ENCODE data around the gene SNRPA1. TPM values are rescaled to one million over a fixed set of nuclear protein-coding genes. Genes with fewer than 3 reads are reported as not detected.
"Not testable (repeated sequence)": the region's sequence is repeated elsewhere in the genome, so short reads cannot be mapped to it uniquely, and the experiment has no call there.

Gene SNRPA1
- polyA plus RNA-seq (2013, experiment 1 of 2; ENCODE audit: insufficient read length) = 58.5 TPM
- polyA plus RNA-seq (2013, experiment 2 of 2; ENCODE audit: insufficient read length) = 56.8 TPM

- DNase-seq = peak; percentile 96
Observed at GRCh38 chr15:101294731-101295606, at the start of gene SNRPA1. SNRPA1 (minus strand) TSS chr15:101295248; CDS start chr15:101295178, 70 bp downstream.

- DNase-seq = no peak
Observed at GRCh38 chr15:101342056-101342455, 47.0 kb upstream of the SNRPA1 start.

- no peak for DNase-seq
Observed at GRCh38 chr15:101338502-101339057, 43.5 kb upstream of the SNRPA1 start.

- no peak for DNase-seq
Observed at GRCh38 chr15:101337976-101338375, 42.9 kb upstream of the SNRPA1 start.

GRCh38 chr15:101333907-101334789 lies 39.1 kb upstream of the SNRPA1 start:
- not testable (repeated sequence) for DNase-seq

GRCh38 chr15:101332061-101332467 lies 37.0 kb upstream of the SNRPA1 start:
- DNase-seq = no peak

- DNase-seq = no peak
Observed at GRCh38 chr15:101329867-101330380, 34.9 kb upstream of the SNRPA1 start.

GRCh38 chr15:101329309-101329863 lies 34.3 kb upstream of the SNRPA1 start:
- DNase-seq = no peak

GRCh38 chr15:101328001-101328400 lies 33.0 kb upstream of the SNRPA1 start:
- DNase-seq = no peak

GRCh38 chr15:101327147-101327740 lies 32.2 kb upstream of the SNRPA1 start:
- no peak for DNase-seq

GRCh38 chr15:101326462-101327146 lies 31.6 kb upstream of the SNRPA1 start:
- no peak for DNase-seq

GRCh38 chr15:101326026-101326315 lies 30.9 kb upstream of the SNRPA1 start:
- DNase-seq = no peak

GRCh38 chr15:101325263-101326025 lies 30.4 kb upstream of the SNRPA1 start:
- DNase-seq = no peak

- no peak for DNase-seq
Observed at GRCh38 chr15:101324524-101325177, 29.6 kb upstream of the SNRPA1 start.

- no peak for DNase-seq
Observed at GRCh38 chr15:101323793-101324523, 28.9 kb upstream of the SNRPA1 start.

- no peak for DNase-seq
Observed at GRCh38 chr15:101322854-101323477, 27.9 kb upstream of the SNRPA1 start.

GRCh38 chr15:101322016-101322695 lies 27.1 kb upstream of the SNRPA1 start:
- DNase-seq = no peak

GRCh38 chr15:101320501-101321052 lies 25.5 kb upstream of the SNRPA1 start:
- peak; percentile 59 for DNase-seq

Data from fibroblast of skin of scalp (primary cell).